Tibial nerve (tissue), 4 donors: ENCODE results near the gene AP2A2.

Experiments
- CTCF ChIP-seq, 5 experiments: fragments of 200-600 bp in 3 of 5; fragments of 450-650 bp in 2 of 5; sonication (generic) in 3 of 5; IDR thresholded peaks; one replicate each; pipeline ENCODE4 v1.5.1; 2016 to 2019; ENCODE audit warnings: antibody characterized with exemption in 5 of 5, mild to moderate bottlenecking in 3 of 5, moderate library complexity in 2 of 5
- EP300 ChIP-seq, 2 donors: sonication (generic); formaldehyde crosslinking; IDR thresholded peaks; one replicate each; pipeline ENCODE4 v1.6.1; 2017; ENCODE audit warnings: antibody characterized with exemption in 2 of 2, mild to moderate bottlenecking in 1 of 2
- POLR2A ChIP-seq, 2 donors: fragments of 450-650 bp; IDR thresholded peaks; one replicate each; pipeline ENCODE4 v1.6.1; 2017; ENCODE audit warnings: antibody characterized with exemption in 2 of 2, mild to moderate bottlenecking in 2 of 2, moderate library complexity in 2 of 2

- TF ChIP-seq CTCF (IDR thresholded peaks at IDR 0.05) (no peak), POLR2A (IDR thresholded peaks at IDR 0.05) (no peak), EP300 (IDR thresholded peaks at IDR 0.05) (no peak)
These were observed 85.6 kb downstream of the AP2A2 start for GRCh38 chr11:1011320-1011698.
